ENCODE data around the gene OGG1.

Gene OGG1

GRCh38 chr3:9715764-9716437 is 33.9 kb upstream of the OGG1 start:
- DNase-seq (ENCODE audit: low read depth, low spot score): peak; percentile 29
- ChIA-PET CTCF (interaction anchor here (0.6 to 2.0 kb wide), 18 partner anchors 9 to 261 kb away, joined by 3 to 19 read pairs (median 4); partner anchors contain the start of genes BRPF1, CRELD1 and RPUSD3), POLR2A (interaction anchor here (1.0 kb wide), 3 partner anchors 15 to 200 kb away, joined by 3 to 7 read pairs (median 4); partner anchors contain the start of genes ARPC4, BRPF1 and TADA3)
- H3K4me3 ChIP-seq (ENCODE audit: low read depth, low read length): no peak overlapping the region
- TF ChIP-seq CTCF (IDR thresholded peaks at IDR 0.05; ENCODE audit: insufficient read depth, low read length, missing control alignments): peak; percentile 78

GRCh38 chr3:9716801-9717555 is 32.8 kb upstream of the OGG1 start:
- TF ChIP-seq CTCF (IDR thresholded peaks at IDR 0.05; ENCODE audit: insufficient read depth, low read length, missing control alignments): no peak
- DNase-seq (ENCODE audit: low read depth, low spot score): no peak
- H3K4me3 ChIP-seq (ENCODE audit: low read depth, low read length): no peak overlapping the region
- ChIA-PET POLR2A (no interaction called here), CTCF (interaction anchor here (1.5 kb wide), 1 partner anchor 119 kb away, joined by 3 read pairs; no protein-coding TSS in a partner anchor)

GRCh38 chr3:9717563-9717962 is 32.2 kb upstream of the OGG1 start:
- no peak for TF ChIP-seq CTCF (IDR thresholded peaks at IDR 0.05; ENCODE audit: insufficient read depth, low read length, missing control alignments)
- POLR2A ChIA-PET: no interaction called here

GRCh38 chr3:9718118-9718517 is 31.6 kb upstream of the OGG1 start:
- POLR2A ChIA-PET: no interaction called here
- no peak overlapping the region for H3K4me3 ChIP-seq (ENCODE audit: low read depth, low read length)
- no peak for DNase-seq (ENCODE audit: low read depth, low spot score)
- CTCF ChIA-PET: interaction anchor here (1.4 to 1.5 kb wide), 2 partner anchors 10 to 118 kb away, joined by 3 to 4 read pairs; no protein-coding TSS in a partner anchor
- TF ChIP-seq CTCF (IDR thresholded peaks at IDR 0.05; ENCODE audit: insufficient read depth, low read length, missing control alignments): no peak

More at GRCh38 chr3:9717563-9717962, 32.2 kb upstream of the OGG1 start:
- no peak for DNase-seq (ENCODE audit: low read depth, low spot score)
- H3K4me3 ChIP-seq (ENCODE audit: low read depth, low read length): no peak overlapping the region
- CTCF ChIA-PET: interaction anchor here (1.5 kb wide), 1 partner anchor 118 kb away, joined by 3 read pairs; no protein-coding TSS in a partner anchor

GRCh38 chr3:9721015-9721699 is 28.6 kb upstream of the OGG1 start:
- no peak for DNase-seq (ENCODE audit: low read depth, low spot score)
- TF ChIP-seq CTCF (IDR thresholded peaks at IDR 0.05; ENCODE audit: insufficient read depth, low read length, missing control alignments): no peak
- ChIA-PET POLR2A (no interaction called here), CTCF (interaction anchor here (0.6 to 1.3 kb wide), 4 partner anchors 10 to 366 kb away, joined by 3 to 4 read pairs (median 4); partner anchors contain the start of gene BRPF1)
- no peak overlapping the region for H3K4me3 ChIP-seq (ENCODE audit: low read depth, low read length)
